Smooth muscle cell of the brain vasculature (primary cell): ENCODE data around the gene HOXB13.

ENCODE experiments used
- DNase-seq: peaks from one replicate; pipeline ENCODE4 v3.0.0-alpha.2; 2012; ENCODE audit warnings: low read depth, low spot score

HOXB13 gene

DNA sequence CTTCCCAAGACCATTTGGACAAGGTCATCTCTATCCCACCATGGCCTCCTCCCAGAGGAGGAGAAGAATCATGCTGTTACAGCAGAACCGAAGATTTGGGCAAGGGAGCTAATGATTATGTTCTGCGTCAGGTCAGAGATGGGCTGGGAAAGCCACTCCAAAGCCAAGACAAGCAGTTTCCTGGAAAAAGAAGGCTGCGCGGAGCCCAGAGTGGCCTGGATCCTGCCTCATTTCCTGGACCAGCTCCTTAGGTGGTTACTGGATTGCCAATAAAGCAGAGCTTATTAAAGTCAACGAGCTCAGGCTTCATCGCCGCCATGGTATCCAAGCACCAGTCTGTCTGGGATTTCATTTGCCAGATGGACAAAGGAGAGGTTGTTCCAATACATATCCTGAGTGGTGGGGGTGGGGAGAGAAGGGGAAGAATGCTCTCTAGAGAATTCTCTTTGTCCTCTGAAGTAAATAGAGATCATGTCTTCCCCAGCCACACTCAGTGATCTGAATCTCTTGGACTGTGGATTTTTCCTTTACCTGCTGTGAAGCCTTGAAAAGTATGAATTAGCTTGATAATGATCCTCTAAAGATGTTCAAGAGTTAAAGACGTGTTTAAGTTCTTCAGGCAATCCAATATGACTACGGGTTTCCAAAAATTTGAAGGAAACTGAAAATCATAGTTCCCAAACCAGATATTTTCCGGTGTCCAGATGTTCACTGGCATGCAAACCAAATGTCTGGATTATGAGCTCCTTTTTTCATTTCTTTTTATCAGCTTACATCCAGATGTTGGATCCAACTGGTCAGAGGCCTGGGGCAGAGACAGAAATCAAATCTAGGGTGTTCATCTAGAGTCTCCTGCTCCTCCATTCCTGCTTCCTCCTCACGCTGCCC is 23.9 kb downstream of the HOXB13 start:
- no peak for DNase-seq

DNA sequence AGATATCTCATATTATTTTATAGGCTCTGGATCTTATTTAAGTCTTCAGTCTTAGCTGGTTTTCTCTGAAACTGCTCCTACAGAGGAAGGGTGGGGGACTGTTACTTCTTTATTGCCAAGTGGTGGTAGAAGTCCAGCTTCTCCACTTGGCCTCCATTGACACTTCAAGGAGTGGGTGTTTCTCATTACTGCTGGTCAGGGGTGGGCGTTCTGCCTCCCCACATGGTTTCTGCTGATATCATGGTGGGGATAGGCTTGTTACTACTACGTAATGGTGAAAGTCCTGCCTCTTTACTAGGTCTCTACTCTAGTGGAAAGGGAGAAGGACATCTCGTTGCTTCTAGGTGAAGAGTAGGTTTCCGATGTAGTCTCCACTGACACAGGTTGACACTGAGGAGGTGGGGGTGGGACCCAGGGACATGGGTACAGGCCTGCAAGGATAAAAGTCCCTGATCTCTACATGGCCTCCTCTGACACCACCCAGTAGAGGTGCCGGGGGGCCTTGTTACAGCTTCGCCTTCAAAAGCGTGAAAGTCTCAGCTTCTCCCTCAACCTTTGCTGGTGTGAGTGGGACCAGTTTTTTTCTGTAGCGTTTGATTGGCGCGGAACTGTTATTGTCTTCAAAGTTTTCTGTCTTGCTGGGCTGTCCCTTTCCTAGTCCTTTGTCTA is 26.6 kb downstream of the HOXB13 start:
- no peak for DNase-seq

DNA sequence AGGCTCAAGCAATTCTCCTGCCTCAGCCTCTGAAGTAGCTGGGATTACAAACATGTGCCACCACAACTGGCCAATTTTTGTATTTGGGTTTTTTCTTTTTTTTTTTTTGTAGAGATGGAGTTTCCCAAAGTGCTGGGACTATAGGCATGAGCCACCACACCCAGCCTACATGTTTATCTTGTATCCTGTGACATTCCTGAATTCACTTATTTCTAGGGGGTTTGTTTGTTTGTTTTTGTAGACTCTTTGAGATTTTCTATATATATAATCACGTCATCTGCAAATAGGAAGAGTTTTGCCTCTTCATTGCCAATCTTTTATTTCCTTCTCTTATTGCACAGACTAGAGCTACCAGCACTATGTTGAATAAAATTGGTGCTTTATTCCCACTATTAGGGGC is 35.4 kb downstream of the HOXB13 start:
- no peak for DNase-seq

DNA sequence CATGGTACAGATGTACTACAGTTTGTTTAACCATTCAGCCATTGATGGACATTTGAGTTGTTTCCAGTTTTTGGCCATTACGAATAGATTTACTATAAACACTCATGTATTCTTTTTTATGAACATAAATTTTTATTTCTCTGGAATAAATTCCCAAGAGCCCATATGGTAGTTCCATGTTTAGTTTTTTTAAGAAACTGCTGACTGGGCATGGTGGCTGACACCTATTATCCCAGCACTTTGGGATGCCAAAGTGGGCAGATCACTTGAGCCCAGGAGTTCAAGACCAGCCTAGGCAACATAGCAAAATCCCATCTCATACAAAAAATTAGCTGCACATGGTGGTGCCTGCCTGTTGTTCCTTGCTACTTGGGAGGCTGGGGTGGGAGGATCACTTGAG is 36.5 kb downstream of the HOXB13 start:
- no peak for DNase-seq

DNA sequence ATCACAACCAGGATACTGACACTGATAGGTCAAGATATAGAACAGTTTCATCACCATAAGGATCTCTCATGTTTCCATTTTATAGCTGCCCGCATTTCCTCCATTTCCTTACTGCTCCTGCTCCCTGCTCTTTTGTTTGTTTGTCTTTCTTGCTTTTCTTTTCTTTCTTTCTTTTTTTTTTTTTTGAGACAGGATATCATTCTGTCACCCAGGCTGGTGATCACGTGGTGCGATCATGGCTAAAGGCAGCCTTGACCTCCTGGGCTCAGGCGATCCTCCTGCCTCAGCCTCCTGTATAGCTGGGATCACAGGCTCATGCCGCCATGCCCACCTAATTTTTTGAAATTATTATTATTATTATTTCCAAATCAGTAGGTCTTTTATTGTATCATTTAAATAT is 37.9 kb downstream of the HOXB13 start:
- no peak for DNase-seq

DNA sequence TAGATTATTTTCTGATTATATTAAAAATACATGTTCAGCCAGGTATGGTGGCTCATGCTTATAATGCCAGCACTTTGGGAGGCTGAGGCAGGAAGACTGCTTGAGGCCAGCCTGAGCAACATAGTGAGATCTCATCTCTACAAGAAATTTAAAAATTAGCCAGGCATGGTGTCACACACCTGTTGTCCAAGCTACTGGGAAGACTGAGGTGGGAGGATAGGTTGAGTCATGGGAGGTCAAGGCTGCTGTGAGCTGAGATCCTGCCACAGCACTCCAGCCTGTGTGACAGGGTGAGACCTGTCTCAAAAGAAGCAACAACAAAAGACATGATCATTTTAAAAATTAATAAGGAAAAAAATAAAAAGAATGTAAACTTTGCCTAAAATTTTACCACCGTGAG is 46.9 kb downstream of the HOXB13 start:
- no peak for DNase-seq

DNA sequence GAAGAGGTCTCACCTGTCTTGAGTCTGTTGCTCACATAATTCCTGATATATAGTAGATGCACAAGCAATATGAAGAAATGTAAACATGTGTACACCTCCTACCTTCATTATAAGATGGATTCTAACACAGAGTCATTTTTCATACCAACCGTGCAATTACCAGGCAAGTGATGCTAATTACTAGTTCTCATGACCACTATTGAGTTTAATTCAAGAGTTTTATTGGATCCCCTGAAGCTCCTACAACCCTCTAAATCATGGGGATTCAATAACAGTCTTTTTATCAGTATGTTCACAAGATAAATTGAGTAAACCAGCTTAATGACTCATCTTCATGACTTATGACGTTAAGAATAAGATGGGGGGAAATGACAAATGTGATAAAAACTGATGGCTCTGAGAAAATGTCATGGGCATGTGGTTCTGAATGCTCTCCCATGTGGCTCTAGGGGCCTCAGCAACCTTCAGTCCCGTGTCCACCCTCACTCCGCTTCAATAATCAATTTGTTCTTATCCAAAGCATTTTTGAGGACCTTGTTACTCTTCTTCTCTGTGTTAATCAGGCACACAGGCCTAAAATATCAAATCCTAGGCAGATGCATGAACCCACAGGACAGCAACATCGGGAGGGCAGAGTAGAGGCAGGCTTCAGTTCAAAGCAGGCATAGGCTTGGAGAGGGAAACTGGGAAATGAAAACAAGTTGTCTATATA is 49.0 kb downstream of the HOXB13 start:
- no peak for DNase-seq

DNA sequence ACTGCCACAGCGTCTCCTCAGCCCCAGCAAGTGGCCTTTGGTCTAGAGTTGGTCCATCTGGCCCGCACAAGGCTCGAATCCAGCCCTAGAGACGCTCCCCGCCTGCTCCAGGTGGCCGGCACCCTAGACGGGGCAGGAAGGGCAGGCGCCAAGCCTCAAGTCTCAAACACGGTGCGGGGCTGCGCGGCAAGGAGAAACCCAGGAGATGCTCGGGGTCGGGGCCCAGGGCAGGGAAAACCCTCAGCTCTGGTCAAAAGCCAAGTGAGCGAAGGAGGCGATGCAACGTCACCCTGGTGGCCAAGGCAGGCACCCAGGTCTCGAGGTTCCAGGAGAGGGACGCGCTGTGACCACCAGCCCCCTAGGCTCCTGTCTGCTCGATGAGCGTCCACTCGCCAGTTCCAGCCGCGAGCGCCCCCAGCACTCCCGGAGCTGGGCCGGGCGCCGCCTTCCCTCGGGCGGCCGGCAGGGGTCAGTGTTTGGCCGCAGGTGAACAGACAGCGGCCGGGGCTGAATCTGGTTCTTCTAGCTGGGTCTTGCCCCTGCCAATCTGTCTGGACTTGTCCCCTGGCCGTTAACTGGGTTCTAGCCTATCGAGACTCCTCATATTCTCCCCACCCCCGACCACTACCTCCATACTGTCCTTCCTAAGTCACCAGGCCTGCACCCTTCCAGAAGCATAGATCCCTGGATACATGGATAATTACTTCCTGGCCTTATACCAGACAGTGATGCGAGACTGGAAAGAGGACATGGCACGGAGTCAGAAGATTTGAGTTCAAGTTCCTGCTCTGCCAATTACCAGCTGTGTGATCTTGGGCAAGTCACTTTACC is 50.2 kb downstream of the HOXB13 start:
- no peak for DNase-seq

DNA sequence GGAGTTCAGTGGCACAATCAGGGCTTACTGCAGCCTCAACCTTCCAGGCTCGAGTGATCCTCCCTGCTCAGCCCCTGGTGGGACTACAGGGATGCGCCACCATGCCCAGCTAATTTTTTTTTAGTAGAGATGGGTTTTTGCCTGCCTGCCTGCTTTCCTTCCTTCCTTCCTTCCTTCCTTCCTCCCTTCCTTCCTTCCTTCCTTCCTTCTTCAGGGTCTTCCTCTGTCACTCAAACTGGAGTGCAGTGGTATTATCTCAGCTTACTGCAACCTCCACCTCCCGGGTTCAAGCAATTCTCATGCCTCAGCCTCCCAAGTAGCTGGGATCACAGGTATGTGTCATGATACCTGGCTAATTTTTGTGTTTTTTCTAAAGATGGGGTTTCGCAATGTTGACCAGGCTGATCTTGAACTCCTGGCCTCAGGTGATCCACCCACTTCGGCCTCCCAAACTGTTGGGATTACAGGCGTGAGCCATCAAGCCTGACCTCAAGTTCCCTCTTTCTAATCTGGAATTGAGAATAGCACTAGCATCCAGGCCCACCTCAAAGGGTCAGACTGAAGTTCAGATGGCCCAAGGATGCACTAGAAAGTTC is 51.5 kb downstream of the HOXB13 start:
- DNase-seq: no peak
